HG03025 (cell line): ENCODE measurements around the gene SLCO1B1.

Source experiments
- ATAC-seq: cut with Tn5 transposase; IDR thresholded peaks from one replicate; pipeline ENCODE4 v1.9.1; 2021; ENCODE audit warnings: mild to moderate bottlenecking, moderate library complexity; ENCODE audit not compliant: unreplicated experiment, low FRiP score

SLCO1B1 gene

GRCh38 chr12:21219206-21219605, 88.2 kb downstream of the SLCO1B1 start:
- ATAC-seq = no peak

- ATAC-seq = no peak
Measured at GRCh38 chr12:21220266-21220665, 89.3 kb downstream of the SLCO1B1 start.

- no peak for ATAC-seq
Measured at GRCh38 chr12:21221072-21221471, 90.1 kb downstream of the SLCO1B1 start.

GRCh38 chr12:21221778-21222177, 90.8 kb downstream of the SLCO1B1 start:
- ATAC-seq = no peak

GRCh38 chr12:21223930-21224329, 92.9 kb downstream of the SLCO1B1 start:
- no peak for ATAC-seq

- ATAC-seq = no peak
Measured at GRCh38 chr12:21234395-21234794, 103.4 kb downstream of the SLCO1B1 start.

GRCh38 chr12:21239866-21240265, 108.9 kb downstream of the SLCO1B1 start:
- no peak for ATAC-seq

GRCh38 chr12:21248679-21249078, 117.7 kb downstream of the SLCO1B1 start:
- no peak for ATAC-seq

GRCh38 chr12:21252070-21252469, 121.1 kb downstream of the SLCO1B1 start:
- ATAC-seq = no peak

GRCh38 chr12:21257172-21257571, 126.2 kb downstream of the SLCO1B1 start:
- no peak for ATAC-seq

GRCh38 chr12:21264232-21264631, 133.2 kb downstream of the SLCO1B1 start:
- no peak for ATAC-seq

GRCh38 chr12:21265932-21266331, 134.9 kb downstream of the SLCO1B1 start:
- no peak for ATAC-seq

GRCh38 chr12:21276826-21277225, 145.8 kb downstream of the SLCO1B1 start:
- ATAC-seq = no peak
